WI38 (cell line): ENCODE results near the gene RNF222.

Source experiments
- H3K4me3 ChIP-seq: 2 replicates; pipeline ENCODE4 v1.5.1; 2011; ENCODE audit warnings: low read depth, mild to moderate bottlenecking, control low read depth, low read length
- CTCF ChIP-seq: IDR thresholded peaks from 2 replicates; pipeline ENCODE4 v1.5.1; 2012; ENCODE audit warnings: low read depth, mild to moderate bottlenecking, control low read depth, low read length

RNF222 gene

DNA sequence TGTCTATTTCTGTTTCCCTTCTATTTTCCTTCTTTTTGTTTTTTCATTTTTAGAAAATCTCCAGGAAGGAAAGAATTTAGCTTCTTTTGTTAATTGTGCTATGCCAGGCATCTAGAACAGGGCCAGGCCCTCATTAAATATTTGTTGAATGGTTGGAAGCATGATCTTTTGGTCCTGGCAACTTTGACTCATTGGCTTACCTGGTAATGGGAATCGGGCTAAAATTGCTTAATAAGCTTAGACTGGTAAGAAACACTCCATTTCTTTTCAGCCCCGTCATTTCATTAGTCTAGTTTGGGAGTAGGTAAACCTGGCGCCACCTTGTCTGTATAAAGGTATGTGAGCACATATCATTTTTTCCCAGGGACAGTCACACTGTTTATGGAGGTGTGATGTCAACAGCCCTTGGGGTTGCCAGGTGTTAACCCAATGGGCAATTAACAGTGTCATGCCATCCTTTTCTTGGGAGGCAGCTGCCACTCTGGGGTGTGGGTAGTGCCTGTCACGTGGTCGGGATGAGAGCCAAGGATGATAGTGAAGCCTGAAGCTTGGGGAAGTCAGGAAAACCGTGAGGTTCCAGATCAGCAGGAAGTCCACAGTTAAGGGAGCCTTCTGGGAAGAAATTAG lies 28.6 kb upstream of the RNF222 start:
- H3K4me3 ChIP-seq = no peak overlapping the region
- TF ChIP-seq CTCF = no peak

GRCh38 chr17:8421571-8421970 lies 23.9 kb upstream of the RNF222 start:
- no peak for TF ChIP-seq CTCF
- no peak overlapping the region for H3K4me3 ChIP-seq

DNA sequence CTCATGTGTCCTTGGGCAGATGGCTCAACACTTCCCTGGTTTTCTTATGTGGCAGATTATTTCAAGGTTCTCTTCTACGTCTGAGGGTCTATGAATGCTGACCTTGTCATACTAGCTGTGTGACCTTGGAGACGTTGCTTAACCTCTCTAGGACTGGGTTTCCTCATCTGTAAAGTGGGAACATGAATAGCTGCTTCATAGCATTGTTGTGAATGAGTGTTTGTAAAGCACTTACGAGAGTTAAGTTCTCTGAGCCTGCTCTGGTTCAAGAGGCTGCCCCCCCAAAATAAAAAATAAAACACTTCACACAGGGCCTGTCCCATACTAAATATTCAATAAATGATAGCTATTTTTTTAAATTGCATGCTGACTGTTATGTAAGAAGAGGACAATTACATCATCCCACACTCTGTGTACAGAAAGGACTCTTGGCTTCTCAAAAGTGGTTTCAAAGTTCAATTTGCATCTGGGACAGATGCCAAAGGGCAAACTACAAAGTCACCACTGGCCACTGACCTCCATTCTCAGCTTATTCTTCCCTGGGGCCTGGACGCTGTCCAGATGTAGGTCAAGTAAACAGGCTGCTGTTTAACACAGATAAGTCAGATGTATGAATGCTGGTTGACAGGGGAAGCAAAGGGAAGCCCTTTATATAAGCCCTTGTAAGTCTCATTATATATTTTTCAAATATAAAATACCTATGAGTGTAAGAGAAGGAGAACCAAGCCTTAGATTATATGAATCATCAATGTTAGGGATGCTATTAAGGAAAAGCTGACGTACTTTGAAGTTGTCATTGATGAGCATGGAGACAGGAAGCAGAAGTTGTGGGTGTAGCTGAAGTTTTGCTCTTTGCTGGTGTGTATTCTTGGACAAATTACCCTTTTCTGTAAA lies 22.7 kb upstream of the RNF222 start:
- no peak overlapping the region for H3K4me3 ChIP-seq
- TF ChIP-seq CTCF = no peak

GRCh38 chr17:8419305-8419704 lies 21.7 kb upstream of the RNF222 start:
- no peak for TF ChIP-seq CTCF
- H3K4me3 ChIP-seq = no peak overlapping the region

DNA sequence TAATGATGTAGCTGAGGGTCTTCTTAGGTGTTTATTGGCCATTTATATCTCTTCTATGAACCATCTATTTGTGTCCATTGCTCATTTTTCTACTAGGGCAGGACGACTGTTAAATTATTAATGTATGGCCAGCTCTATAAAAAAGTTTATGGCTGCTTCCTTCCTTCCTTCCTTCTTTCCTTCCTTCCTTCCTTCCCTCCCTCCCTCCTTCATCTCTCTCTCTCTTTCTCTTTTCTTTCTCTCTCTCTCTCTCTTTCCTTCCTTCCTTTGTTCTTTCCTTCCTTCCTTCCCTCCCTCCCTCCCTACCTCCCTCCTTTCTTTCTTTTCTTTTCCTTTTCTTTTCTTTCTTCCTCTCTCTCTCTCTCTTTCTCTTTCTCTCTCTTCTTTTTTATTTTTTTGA lies 20.8 kb upstream of the RNF222 start:
- TF ChIP-seq CTCF = no peak
- no peak overlapping the region for H3K4me3 ChIP-seq

DNA sequence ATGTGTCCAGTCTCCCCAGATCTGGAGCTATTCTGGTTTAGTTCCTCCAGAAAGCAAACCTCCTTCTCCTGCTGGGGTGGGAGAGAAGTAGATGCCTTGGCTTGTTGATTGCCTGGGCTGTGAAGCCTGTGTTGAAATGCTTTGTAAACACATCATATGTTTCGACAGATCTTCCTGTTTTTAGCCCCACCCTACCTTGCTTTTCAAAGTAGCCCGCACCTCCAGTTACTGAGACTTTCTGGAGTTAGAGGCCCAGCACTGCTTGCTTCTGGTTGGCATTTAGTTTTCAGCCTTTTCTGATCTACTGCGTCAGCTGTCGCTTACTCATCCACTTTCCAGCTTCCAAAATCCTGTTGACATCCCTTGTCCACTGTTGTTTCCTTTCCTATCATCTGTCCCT lies 20.2 kb upstream of the RNF222 start:
- no peak overlapping the region for H3K4me3 ChIP-seq
- no peak for TF ChIP-seq CTCF

DNA sequence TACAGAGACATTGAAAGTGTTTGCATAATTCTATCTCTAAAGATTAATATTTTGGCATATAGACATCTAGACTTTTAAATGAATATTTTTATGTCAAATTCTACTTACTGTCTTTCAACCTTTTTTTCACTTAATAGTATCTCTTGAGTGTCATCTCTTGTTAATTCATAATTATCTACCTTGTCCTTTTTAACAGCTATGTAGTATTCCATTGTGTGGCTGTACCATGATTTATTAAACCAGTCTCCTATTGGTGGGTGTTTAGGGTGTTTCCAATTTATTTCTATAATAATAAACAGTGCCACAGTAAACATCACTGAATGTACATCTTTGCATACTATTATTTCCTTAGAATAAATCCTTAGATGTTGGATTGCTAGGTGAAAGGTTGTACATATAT lies 16.3 kb upstream of the RNF222 start:
- H3K4me3 ChIP-seq = no peak overlapping the region
- no peak for TF ChIP-seq CTCF
